IMR-90 (cell line): ENCODE results near the gene NBPF1. TPM values are rescaled to one million over a fixed set of nuclear protein-coding genes. Genes with fewer than 3 reads are reported as not detected.
A peak's percentile ranks its signal among the peaks of the same experiment; 100 is the strongest.

Experiments used
- ATAC-seq: fragments of 200-7000 bp; cut with Tn5 transposase; 2 replicates; pipeline ENCODE4 v1.9.1; 2020; ENCODE audit warnings: low read depth, mild to moderate bottlenecking, moderate library complexity
- BruUV-seq: library from RNA; stranded (reverse); fragments of 400-500 nt; replicated peaks from 2 replicates; lab custom pipeline; 2021; lab: Mats Ljungman, UMichigan
- CTCF ChIA-PET: fragments of 300-600 bp; formaldehyde crosslinking; extraction: SDS; loops from one replicate; lab custom pipeline; 2021; ENCODE audit warnings: antibody characterized with exemption; lab: Yijun Ruan, JAX
- POLR2A ChIA-PET: fragments of 300-600 bp; sonication (Branson Sonifier 250); formaldehyde crosslinking; loops from one replicate; lab custom pipeline; 2022; ENCODE audit warnings: antibody characterized with exemption; ENCODE audit not compliant: unreplicated experiment; lab: Charles Lee
- DNase-seq: peaks from one replicate; pipeline ENCODE4 v3.0.0; 2013
- H2AFZ ChIP-seq: replicated peaks from 2 replicates; pipeline ENCODE3; 2013; ENCODE audit warnings: low read length, mild to moderate bottlenecking; ENCODE audit not compliant: poor library complexity
- H2AK5ac ChIP-seq: 2 replicates; pipeline ENCODE4 v1.6.1; 2013; ENCODE audit warnings: low read depth, low read length, inconsistent platforms
- H2AK9ac ChIP-seq: replicated peaks from 2 replicates; pipeline ENCODE3; 2013; ENCODE audit warnings: mild to moderate bottlenecking, low read depth, low read length, moderate library complexity; ENCODE audit not compliant: poor library complexity
- H2BK120ac ChIP-seq: 2 replicates; pipeline ENCODE4 v1.6.1; 2013; ENCODE audit warnings: low read depth, low read length, inconsistent platforms
- H2BK15ac ChIP-seq: 3 replicates; pipeline ENCODE4 v1.6.1; 2013; ENCODE audit warnings: low read depth, low read length, inconsistent platforms
- H2BK20ac ChIP-seq: 2 replicates; pipeline ENCODE4 v1.6.1; 2013; ENCODE audit warnings: low read depth, mild to moderate bottlenecking, inconsistent platforms, low read length, moderate library complexity
- H2BK5ac ChIP-seq: 2 replicates; pipeline ENCODE4 v1.6.1; 2013; ENCODE audit warnings: mild to moderate bottlenecking, low read depth, low read length, inconsistent platforms; ENCODE audit not compliant: poor library complexity, severe bottlenecking
- H3K14ac ChIP-seq: replicated peaks from 2 replicates; pipeline ENCODE4 v1.6.1; 2013; ENCODE audit warnings: low read depth, low read length, inconsistent platforms
- H3K18ac ChIP-seq: 2 replicates; pipeline ENCODE4 v1.6.1; 2013; ENCODE audit warnings: low read depth, low read length, control low read depth
- H3K23ac ChIP-seq: 2 replicates; pipeline ENCODE4 v1.6.1; 2013; ENCODE audit warnings: low read depth, low read length, inconsistent platforms
- H3K27ac ChIP-seq: 2 replicates; pipeline ENCODE4 v1.5.1; 2013; ENCODE audit warnings: mild to moderate bottlenecking, control low read depth, low read length; ENCODE audit not compliant: insufficient read depth
- H3K27me3 ChIP-seq: 2 replicates; pipeline ENCODE4 v1.6.1; 2013; ENCODE audit warnings: low read length; ENCODE audit not compliant: control insufficient read depth, insufficient read depth
- H3K36me3 ChIP-seq: 2 replicates; pipeline ENCODE4 v1.6.1; 2013; ENCODE audit warnings: low read length, mixed read lengths; ENCODE audit not compliant: control insufficient read depth, insufficient read depth
- H3K4ac ChIP-seq: 2 replicates; pipeline ENCODE4 v1.6.1; 2013; ENCODE audit warnings: low read depth, low read length, inconsistent platforms
- H3K4me1 ChIP-seq: 2 replicates; pipeline ENCODE4 v1.6.1; 2013; ENCODE audit warnings: low read length, mixed read lengths; ENCODE audit not compliant: control insufficient read depth, insufficient read depth
- H3K4me2 ChIP-seq: 2 replicates; pipeline ENCODE4 v1.6.1; 2013; ENCODE audit warnings: low read depth, mild to moderate bottlenecking, control low read depth, low read length, moderate library complexity
- H3K4me3 ChIP-seq: 2 replicates; pipeline ENCODE4 v1.5.1; 2013; ENCODE audit warnings: low read depth, mild to moderate bottlenecking, control low read depth, low read length, moderate library complexity; ENCODE audit not compliant: insufficient read depth
- H3K56ac ChIP-seq: 2 replicates; pipeline ENCODE4 v1.6.1; 2013; ENCODE audit warnings: low read length, inconsistent platforms; ENCODE audit not compliant: insufficient read depth; ENCODE audit errors: extremely low read depth
- H3K79me1 ChIP-seq, 2 experiments: 2 replicates each; pipeline ENCODE4 v1.6.1; 2013; ENCODE audit warnings: low read length in 2 of 2, inconsistent platforms in 1 of 2, low read depth in 1 of 2
- H3K9ac ChIP-seq: 2 replicates; pipeline ENCODE4 v1.6.1; 2013; ENCODE audit warnings: low read depth, low read length, control low read depth
- H3K9me1 ChIP-seq: 2 replicates; pipeline ENCODE4 v1.6.1; 2013; ENCODE audit warnings: low read length, inconsistent platforms; ENCODE audit not compliant: insufficient read depth
- H3K9me3 ChIP-seq: 2 replicates; pipeline ENCODE4 v1.6.1; 2013; ENCODE audit warnings: low read length; ENCODE audit not compliant: control insufficient read depth, insufficient read depth
- H4K20me1 ChIP-seq: 2 replicates; pipeline ENCODE4 v1.6.1; 2013; ENCODE audit warnings: low read length, inconsistent platforms; ENCODE audit not compliant: insufficient read depth
- H4K5ac ChIP-seq: 2 replicates; pipeline ENCODE4 v1.6.1; 2013; ENCODE audit warnings: mild to moderate bottlenecking, low read depth, low read length, control low read depth
- H4K8ac ChIP-seq, 2 experiments: 2 replicates each; pipeline ENCODE4 v1.6.1; 2013; ENCODE audit warnings: low read depth in 2 of 2, low read length in 2 of 2, control low read depth in 1 of 2, inconsistent platforms in 1 of 2
- H4K91ac ChIP-seq: 2 replicates; pipeline ENCODE4 v1.6.1; 2013; ENCODE audit warnings: low read depth, low read length, inconsistent platforms; ENCODE audit not compliant: insufficient read depth
- BHLHE40 ChIP-seq: fragments of 150-350 bp; IDR thresholded peaks from 2 replicates; pipeline ENCODE4 v1.6.1; 2016; ENCODE audit warnings: mild to moderate bottlenecking, low read depth, low read length
- CEBPB ChIP-seq: IDR thresholded peaks from 2 replicates; pipeline ENCODE4 v1.6.1; 2012; ENCODE audit warnings: low read depth, low read length, improper control_type of control experiment
- CHD1 ChIP-seq: IDR thresholded peaks from 2 replicates; pipeline ENCODE4 v1.6.1; 2012; ENCODE audit warnings: low read depth, low read length, improper control_type of control experiment
- FOS ChIP-seq: fragments of 150-350 bp; IDR thresholded peaks from 2 replicates; pipeline ENCODE4 v1.6.1; 2016; ENCODE audit warnings: low read depth, low read length
- MAFK ChIP-seq: IDR thresholded peaks from 2 replicates; pipeline ENCODE4 v1.6.1; 2012; ENCODE audit warnings: low read depth, low read length, improper control_type of control experiment
- MAZ ChIP-seq: IDR thresholded peaks from 2 replicates; pipeline ENCODE4 v1.6.1; 2012; ENCODE audit warnings: low read depth, mild to moderate bottlenecking, low read length, improper control_type of control experiment, moderate library complexity, borderline replicate concordance
- MXI1 ChIP-seq: IDR thresholded peaks from 2 replicates; pipeline ENCODE4 v1.6.1; 2012; ENCODE audit warnings: low read depth, mild to moderate bottlenecking, low read length, moderate library complexity, borderline replicate concordance
- NFE2L2 ChIP-seq: fragments of 150-350 bp; IDR thresholded peaks from 2 replicates; pipeline ENCODE4 v1.6.1; 2016; ENCODE audit warnings: low read depth, mild to moderate bottlenecking, low read length
- POLR2A ChIP-seq: IDR thresholded peaks from 2 replicates; pipeline ENCODE4 v1.6.1; 2012; ENCODE audit warnings: mild to moderate bottlenecking, low read depth, low read length
- RAD21 ChIP-seq: IDR thresholded peaks from 2 replicates; pipeline ENCODE4 v1.6.1; 2012; ENCODE audit warnings: low read length, improper control_type of control experiment
- RCOR1 ChIP-seq: IDR thresholded peaks from 2 replicates; pipeline ENCODE4 v1.6.1; 2012; ENCODE audit warnings: mild to moderate bottlenecking, low read length, improper control_type of control experiment; ENCODE audit not compliant: insufficient replicate concordance
- RFX5 ChIP-seq: IDR thresholded peaks from 2 replicates; pipeline ENCODE4 v1.8.0; 2012; ENCODE audit warnings: low read depth, mild to moderate bottlenecking, low read length, moderate library complexity
- SMC3 ChIP-seq: fragments of 150-350 bp; IDR thresholded peaks from 2 replicates; pipeline ENCODE4 v1.6.1; 2016; ENCODE audit warnings: low read depth, mild to moderate bottlenecking, antibody characterized with exemption, low read length, moderate library complexity
- WGBS, 2 experiments: methylation state at CpG; one replicate each; pipeline versions ENCODE4 v1.1.5 to v1.1.7; 2013; ENCODE audit warnings: missing lambda C conversion rate in 2 of 2; ENCODE audit not compliant: insufficient read length in 1 of 2; ENCODE audit errors: extremely low coverage in 2 of 2; 5-methylcytosine and 5-hydroxymethylcytosine counted together
- dilution Hi-C: fragments of 300-500 bp; cut with HindIII; formaldehyde crosslinking; loops from one replicate; pipeline ENCODE4 v1.14.3; 2018; ENCODE audit warnings: low sequenced_read_pairs; ENCODE audit not compliant: unreplicated experiment
- in situ Hi-C: fragments of 300-500 bp; cut with MboI; formaldehyde crosslinking; loops from 3 replicates; pipeline ENCODE4 v1.14.3; 2019; ENCODE audit warnings: low sequenced_read_pairs, inconsistent platforms, mixed read lengths
- intact Hi-C: fragments of 100-400 bp; cut with micrococcal nuclease; formaldehyde crosslinking; loops from 2 replicates; pipeline ENCODE4 v1.10.0; 2022
- polyA plus RNA-seq, 3 experiments: library from polyadenylated mRNA; depleted of rRNA; stranded (reverse); fragments of >200 nt; gene quantifications; 2 replicates each; pipeline ENCODE4 v1.2.3, GENCODE V29; 2012; ENCODE audit warnings: low replicate concordance in 1 of 3
- total RNA-seq: library from RNA; depleted of rRNA; stranded (reverse); fragments of >200 nt; gene quantifications from 2 replicates; pipeline ENCODE4 v1.2.3, GENCODE V29; 2012
- TF ChIP-seq, protein P1 (sequence below): conservative IDR thresholded peaks from 2 replicates; pipeline ENCODE4 v1.5.1; 2012; ENCODE audit warnings: mild to moderate bottlenecking, low read depth, low read length, improper control_type of control experiment
- TF ChIP-seq, protein P2 (sequence below): fragments of 150-350 bp; IDR thresholded peaks from 2 replicates; pipeline ENCODE4 v1.6.1; 2017; ENCODE audit warnings: mild to moderate bottlenecking, antibody characterized with exemption, low read length, low read depth
- TF ChIP-seq, protein P3 (sequence below): fragments of 150-350 bp; IDR thresholded peaks from 2 replicates; pipeline ENCODE4 v1.6.1; 2016; ENCODE audit warnings: low read depth, mild to moderate bottlenecking, low read length, moderate library complexity, borderline replicate concordance

NBPF1 gene
- total and polyA plus RNA-seq, 2 of the 4 experiments (the other 2 are of a cell fraction): 18.8 to 25.3 TPM

DNA sequence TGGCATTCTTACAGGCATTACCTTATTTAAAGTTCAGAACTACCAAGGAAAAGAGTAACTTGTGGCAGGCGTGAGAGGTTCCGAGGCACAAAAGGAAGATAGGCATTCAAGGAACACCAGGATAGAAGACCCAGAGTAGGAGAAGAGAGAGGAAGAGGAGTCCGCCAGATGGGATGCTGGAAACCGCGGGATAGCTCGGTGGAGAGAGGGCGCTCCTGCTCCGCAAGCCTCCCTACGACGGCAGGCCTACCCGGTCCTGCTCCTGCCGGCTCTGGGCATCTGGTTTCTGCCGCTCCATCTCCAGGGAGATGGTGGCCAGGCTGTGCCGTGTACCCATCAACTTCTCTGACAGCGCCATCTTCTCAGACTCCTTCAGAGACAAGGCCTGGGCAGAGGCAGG, 5.4 kb upstream of the NBPF1 start:
- BruUV-seq: no TSS peak
- 78% methylated on average over 14 of the region's 15 CpGs; no CpG with 5 or more reads in 1 of the 2 experiments for WGBS, 2 experiments
- no peak overlapping the region for H3K4ac ChIP-seq

More for the DNA sequence above, 5.4 kb upstream of the NBPF1 start:
- H2AK5ac ChIP-seq: no peak overlapping the region
- ChIA-PET POLR2A (no interaction called here), CTCF (interaction anchor here (1.2 kb wide), 1 partner anchor 10 kb away, joined by 3 read pairs; no protein-coding TSS in a partner anchor)
- TF ChIP-seq CEBPB: no peak
- no peak for TF ChIP-seq RFX5
- TF ChIP-seq MAZ: no peak
- no peak for TF ChIP-seq MXI1
- TF ChIP-seq MAFK: no peak
- TF ChIP-seq SMC3: no peak
- TF ChIP-seq, protein P1, sequence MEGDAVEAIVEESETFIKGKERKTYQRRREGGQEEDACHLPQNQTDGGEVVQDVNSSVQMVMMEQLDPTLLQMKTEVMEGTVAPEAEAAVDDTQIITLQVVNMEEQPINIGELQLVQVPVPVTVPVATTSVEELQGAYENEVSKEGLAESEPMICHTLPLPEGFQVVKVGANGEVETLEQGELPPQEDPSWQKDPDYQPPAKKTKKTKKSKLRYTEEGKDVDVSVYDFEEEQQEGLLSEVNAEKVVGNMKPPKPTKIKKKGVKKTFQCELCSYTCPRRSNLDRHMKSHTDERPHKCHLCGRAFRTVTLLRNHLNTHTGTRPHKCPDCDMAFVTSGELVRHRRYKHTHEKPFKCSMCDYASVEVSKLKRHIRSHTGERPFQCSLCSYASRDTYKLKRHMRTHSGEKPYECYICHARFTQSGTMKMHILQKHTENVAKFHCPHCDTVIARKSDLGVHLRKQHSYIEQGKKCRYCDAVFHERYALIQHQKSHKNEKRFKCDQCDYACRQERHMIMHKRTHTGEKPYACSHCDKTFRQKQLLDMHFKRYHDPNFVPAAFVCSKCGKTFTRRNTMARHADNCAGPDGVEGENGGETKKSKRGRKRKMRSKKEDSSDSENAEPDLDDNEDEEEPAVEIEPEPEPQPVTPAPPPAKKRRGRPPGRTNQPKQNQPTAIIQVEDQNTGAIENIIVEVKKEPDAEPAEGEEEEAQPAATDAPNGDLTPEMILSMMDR: no peak
- TF ChIP-seq RAD21: no peak
- TF ChIP-seq POLR2A: no peak
- TF ChIP-seq RCOR1: no peak
- TF ChIP-seq, protein P2, sequence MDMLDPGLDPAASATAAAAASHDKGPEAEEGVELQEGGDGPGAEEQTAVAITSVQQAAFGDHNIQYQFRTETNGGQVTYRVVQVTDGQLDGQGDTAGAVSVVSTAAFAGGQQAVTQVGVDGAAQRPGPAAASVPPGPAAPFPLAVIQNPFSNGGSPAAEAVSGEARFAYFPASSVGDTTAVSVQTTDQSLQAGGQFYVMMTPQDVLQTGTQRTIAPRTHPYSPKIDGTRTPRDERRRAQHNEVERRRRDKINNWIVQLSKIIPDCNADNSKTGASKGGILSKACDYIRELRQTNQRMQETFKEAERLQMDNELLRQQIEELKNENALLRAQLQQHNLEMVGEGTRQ: no peak
- TF ChIP-seq, protein P3, sequence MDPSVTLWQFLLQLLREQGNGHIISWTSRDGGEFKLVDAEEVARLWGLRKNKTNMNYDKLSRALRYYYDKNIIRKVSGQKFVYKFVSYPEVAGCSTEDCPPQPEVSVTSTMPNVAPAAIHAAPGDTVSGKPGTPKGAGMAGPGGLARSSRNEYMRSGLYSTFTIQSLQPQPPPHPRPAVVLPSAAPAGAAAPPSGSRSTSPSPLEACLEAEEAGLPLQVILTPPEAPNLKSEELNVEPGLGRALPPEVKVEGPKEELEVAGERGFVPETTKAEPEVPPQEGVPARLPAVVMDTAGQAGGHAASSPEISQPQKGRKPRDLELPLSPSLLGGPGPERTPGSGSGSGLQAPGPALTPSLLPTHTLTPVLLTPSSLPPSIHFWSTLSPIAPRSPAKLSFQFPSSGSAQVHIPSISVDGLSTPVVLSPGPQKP: no peak
- TF ChIP-seq NFE2L2: no peak
- no peak for TF ChIP-seq CHD1
- no peak for TF ChIP-seq BHLHE40
- TF ChIP-seq FOS: no peak
- no peak overlapping the region for H2BK20ac ChIP-seq
- H3K9me1 ChIP-seq: no peaks in the 10 kb centered on the region
- H3K23ac ChIP-seq: no peak overlapping the region
- no peak overlapping the region for H3K4me2 ChIP-seq
- intact Hi-C loops (no loop called here), in situ Hi-C loops (loop anchor here (25.0 kb wide), 1 partner anchor 419 kb away; no protein-coding TSS in a partner anchor), dilution Hi-C loops (no loop called here)
- H3K9me3 ChIP-seq: no peaks in the 10 kb centered on the region
- no peak overlapping the region for H2BK5ac ChIP-seq
- peaks cover 3% of the 10 kb centered on the region; the same call in 1 of the 2 replicates for H4K20me1 ChIP-seq
- 0 out of 4 replicates have a peak, but pooled peaks cover 0 to under 1% of the 10 kb centered on the region in 2 experiments for H3K79me1 ChIP-seq
- peak overlapping the region; percentile 49 for H2AFZ ChIP-seq
- no peak overlapping the region for H4K8ac ChIP-seq
- H3K4me3 ChIP-seq: no peak overlapping the region
- no peaks in the 10 kb centered on the region for H3K27me3 ChIP-seq
- H3K56ac ChIP-seq: no peak overlapping the region
- H3K36me3 ChIP-seq: peaks cover 7% of the 10 kb centered on the region; the same call in 1 of the 2 replicates
- no peaks in the 10 kb centered on the region for H3K4me1 ChIP-seq
- no peak overlapping the region for H3K27ac ChIP-seq
- no peak overlapping the region for H4K5ac ChIP-seq
- H2BK15ac ChIP-seq: no peak overlapping the region
- ATAC-seq (no peak), DNase-seq (no peak)
- peak overlapping the region; percentile 28 for H2AK9ac ChIP-seq
- no peak overlapping the region for H3K9ac ChIP-seq
- no peak overlapping the region for H3K14ac ChIP-seq
- no peak overlapping the region for H2BK120ac ChIP-seq
- H3K18ac ChIP-seq: no peak overlapping the region
- H4K91ac ChIP-seq: no peak overlapping the region
